ENCODE data around the gene SEL1L2. TPM values are rescaled to one million over a fixed set of nuclear protein-coding genes. Genes with fewer than 3 reads are reported as not detected.

The SEL1L2 gene
- total RNA-seq, 4 donors from 2014 or later, result not detected

DNA sequence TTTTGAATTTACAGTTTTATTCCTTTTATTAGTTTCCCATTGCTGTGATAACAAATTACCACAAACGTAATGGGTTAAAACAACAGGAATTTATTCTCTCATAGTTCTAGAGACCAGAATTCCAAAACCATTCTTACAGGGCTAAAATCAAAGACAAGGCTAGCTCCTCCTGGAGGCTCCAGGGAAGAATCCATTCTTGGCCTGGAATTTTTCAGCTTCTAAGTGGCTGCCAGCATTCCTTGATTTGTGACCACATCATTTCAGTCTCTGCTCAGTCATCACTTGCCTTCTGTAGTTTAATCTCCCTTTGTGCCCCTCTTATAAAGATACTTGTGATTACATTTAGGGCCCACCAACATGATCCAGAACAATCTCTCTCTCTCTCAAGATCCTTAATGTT lies 897 bp upstream of the SEL1L2 start:
- intact Hi-C loops (cut with DNase I; ENCODE audit: low total_unique reads), result no loop called here
- in situ Hi-C loops (cut with MboI; ENCODE audit: low pct_ligation_motif_present in 1 of 4, low pct_unique_long_range_greater_than_20kb in 1 of 4, low sequenced_read_pairs in 3 of 4), result no loop called here
- Histone ChIP-seq H3K4me1 (peaks cover 0 to 3% (median under 1%) of the 10 kb centered on the region in 4 donors), H3K27me3 (no peaks in the 10 kb centered on the region), H3K4me3 (no peak overlapping the region), H3K36me3 (no peaks in the 10 kb centered on the region), H3K27ac (no peak overlapping the region), H3K9me3 (peaks cover 0 to 7% of the 10 kb centered on the region in 2 donors)
- 73 to 80% methylated on average over 1 of the region's 1 CpG for WGBS, 2 donors (ENCODE audit: low coverage in 1 of 2)
- no peak for DNase-seq
- no peak for TF ChIP-seq EP300 (IDR thresholded peaks at IDR 0.05; ENCODE audit: low read depth)
- TF ChIP-seq, protein P1, sequence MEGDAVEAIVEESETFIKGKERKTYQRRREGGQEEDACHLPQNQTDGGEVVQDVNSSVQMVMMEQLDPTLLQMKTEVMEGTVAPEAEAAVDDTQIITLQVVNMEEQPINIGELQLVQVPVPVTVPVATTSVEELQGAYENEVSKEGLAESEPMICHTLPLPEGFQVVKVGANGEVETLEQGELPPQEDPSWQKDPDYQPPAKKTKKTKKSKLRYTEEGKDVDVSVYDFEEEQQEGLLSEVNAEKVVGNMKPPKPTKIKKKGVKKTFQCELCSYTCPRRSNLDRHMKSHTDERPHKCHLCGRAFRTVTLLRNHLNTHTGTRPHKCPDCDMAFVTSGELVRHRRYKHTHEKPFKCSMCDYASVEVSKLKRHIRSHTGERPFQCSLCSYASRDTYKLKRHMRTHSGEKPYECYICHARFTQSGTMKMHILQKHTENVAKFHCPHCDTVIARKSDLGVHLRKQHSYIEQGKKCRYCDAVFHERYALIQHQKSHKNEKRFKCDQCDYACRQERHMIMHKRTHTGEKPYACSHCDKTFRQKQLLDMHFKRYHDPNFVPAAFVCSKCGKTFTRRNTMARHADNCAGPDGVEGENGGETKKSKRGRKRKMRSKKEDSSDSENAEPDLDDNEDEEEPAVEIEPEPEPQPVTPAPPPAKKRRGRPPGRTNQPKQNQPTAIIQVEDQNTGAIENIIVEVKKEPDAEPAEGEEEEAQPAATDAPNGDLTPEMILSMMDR (IDR thresholded peaks at IDR 0.05), result no peak
- TF ChIP-seq POLR2AphosphoS5 (IDR thresholded peaks at IDR 0.05), result no peak

DNA sequence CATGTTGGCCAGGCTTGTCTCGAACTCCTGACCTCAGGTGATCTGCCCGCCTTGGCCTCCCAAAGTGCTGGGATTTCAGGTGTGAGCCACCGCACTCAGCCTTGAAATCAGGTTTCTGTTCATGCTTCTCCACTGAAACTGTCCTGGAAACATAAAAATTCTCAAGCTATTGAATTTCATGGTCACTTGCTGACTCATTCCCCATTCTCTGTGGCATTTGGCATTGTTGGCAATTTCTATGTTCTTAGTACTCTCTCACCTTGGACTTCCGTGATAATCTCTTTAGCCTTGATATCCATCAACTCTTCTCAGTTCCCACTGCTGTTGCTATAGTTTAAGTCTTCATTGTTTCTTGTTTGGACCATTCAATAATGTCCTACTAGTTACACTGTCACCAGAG lies 6.2 kb downstream of the SEL1L2 start:
- no peak for TF ChIP-seq POLR2AphosphoS5 (IDR thresholded peaks at IDR 0.05)
- TF ChIP-seq POLR2A (IDR thresholded peaks at IDR 0.05), result no peak
- TF ChIP-seq EP300 (IDR thresholded peaks at IDR 0.05; ENCODE audit: low read depth), result no peak
- TF ChIP-seq, protein P1 (IDR thresholded peaks at IDR 0.05), result no peak
- Histone ChIP-seq H3K27me3 (no peaks in the 10 kb centered on the region), H3K4me1 (no peaks in the 10 kb centered on the region), H3K36me3 (no peaks in the 10 kb centered on the region), H3K9me3 (no peaks in the 10 kb centered on the region), H3K4me3 (no peak overlapping the region), H3K27ac (no peak overlapping the region)
- DNase-seq, result no peak
- WGBS, 2 donors (ENCODE audit: low coverage in 1 of 2), result 63 to 64% methylated on average over 1 to 4 of the region's 4 CpGs
- in situ Hi-C loops (cut with MboI; ENCODE audit: low pct_ligation_motif_present in 1 of 4, low pct_unique_long_range_greater_than_20kb in 1 of 4, low sequenced_read_pairs in 3 of 4) (no loop called here), intact Hi-C loops (cut with DNase I; ENCODE audit: low total_unique reads) (no loop called here)

DNA sequence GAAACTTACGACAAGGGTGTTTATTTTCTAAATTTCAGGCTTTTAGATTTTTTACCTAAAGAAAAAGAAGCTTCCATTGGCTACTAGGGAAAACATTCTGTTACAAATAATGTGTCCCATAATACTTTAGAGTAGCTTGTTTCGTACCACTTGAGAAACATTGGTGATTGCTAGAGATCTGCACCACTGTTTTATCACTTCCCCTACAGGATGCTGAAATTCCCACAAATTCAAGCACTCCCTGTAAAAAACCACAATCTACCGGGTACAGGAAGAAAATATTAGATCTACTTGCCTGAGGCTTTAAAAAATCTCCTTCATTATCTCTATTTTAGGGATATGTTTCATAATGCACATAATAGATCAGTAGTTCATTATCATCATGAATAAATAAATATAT lies 29.9 kb downstream of the SEL1L2 start:
- TF ChIP-seq POLR2AphosphoS5 (IDR thresholded peaks at IDR 0.05) (no peak), EP300 (IDR thresholded peaks at IDR 0.05; ENCODE audit: low read depth) (no peak), POLR2A (IDR thresholded peaks at IDR 0.05) (no peak)
- TF ChIP-seq, protein P1 (IDR thresholded peaks at IDR 0.05), result no peak
- Histone ChIP-seq H3K27ac (no peak overlapping the region), H3K27me3 (no peaks in the 10 kb centered on the region), H3K36me3 (no peaks in the 10 kb centered on the region), H3K4me3 (no peak overlapping the region), H3K9me3 (no peaks in the 10 kb centered on the region), H3K4me1 (no peaks in the 10 kb centered on the region)
- in situ Hi-C loops (cut with MboI; ENCODE audit: low pct_ligation_motif_present in 1 of 4, low pct_unique_long_range_greater_than_20kb in 1 of 4, low sequenced_read_pairs in 3 of 4), result no loop called here
- WGBS, 2 donors (ENCODE audit: low coverage in 1 of 2), result 42 to 70% methylated on average over 3 of the region's 3 CpGs
- intact Hi-C loops (cut with DNase I; ENCODE audit: low total_unique reads), result no loop called here
- DNase-seq, result no peak

DNA sequence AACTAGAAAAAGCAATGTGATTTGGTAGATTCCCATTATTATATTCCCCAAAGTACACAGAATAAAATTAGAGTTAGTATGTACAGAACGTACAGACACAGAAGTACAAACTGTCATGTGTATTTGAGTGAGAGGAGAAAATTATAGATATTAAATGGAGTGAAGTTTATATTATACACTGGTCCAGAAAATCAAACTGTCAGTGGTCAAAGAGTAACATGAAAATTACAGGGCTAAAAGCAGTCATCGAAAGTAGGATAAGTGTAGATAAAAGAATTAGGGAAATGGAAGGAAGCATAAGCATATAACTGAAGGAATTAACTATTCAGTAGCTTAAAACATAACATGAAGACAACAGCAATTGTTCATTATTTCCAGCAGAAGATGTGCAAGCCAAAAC lies 30.3 kb downstream of the SEL1L2 start:
- DNase-seq, result no peak
- TF ChIP-seq POLR2AphosphoS5 (IDR thresholded peaks at IDR 0.05), result no peak
- TF ChIP-seq, protein P1 (IDR thresholded peaks at IDR 0.05), result no peak
- TF ChIP-seq EP300 (IDR thresholded peaks at IDR 0.05; ENCODE audit: low read depth), result no peak
- no peak for TF ChIP-seq POLR2A (IDR thresholded peaks at IDR 0.05)
- in situ Hi-C loops (cut with MboI; ENCODE audit: low pct_ligation_motif_present in 1 of 4, low pct_unique_long_range_greater_than_20kb in 1 of 4, low sequenced_read_pairs in 3 of 4) (no loop called here), intact Hi-C loops (cut with DNase I; ENCODE audit: low total_unique reads) (no loop called here)
- Histone ChIP-seq H3K4me3 (no peak overlapping the region), H3K4me1 (no peaks in the 10 kb centered on the region), H3K9me3 (no peaks in the 10 kb centered on the region), H3K27me3 (no peaks in the 10 kb centered on the region), H3K36me3 (no peaks in the 10 kb centered on the region), H3K27ac (no peak overlapping the region)
- 61 to 73% methylated on average over 2 of the region's 2 CpGs for WGBS, 2 donors (ENCODE audit: low coverage in 1 of 2)
